Stimulated activated naive CD4-positive, alpha-beta T cell treated with Interleukin-2 at 50 U/mL for 16 hours (primary cell): ENCODE measurements around the gene SYNGR1.
"Not testable (repeated sequence)": the region's sequence is repeated elsewhere in the genome, so short reads cannot be mapped to it uniquely, and the experiment has no call there.

Experiments used
- DNase-seq: peaks from one replicate; lab custom pipeline; 2025; lab: John Stamatoyannopoulos, UW

SYNGR1 gene

DNA sequence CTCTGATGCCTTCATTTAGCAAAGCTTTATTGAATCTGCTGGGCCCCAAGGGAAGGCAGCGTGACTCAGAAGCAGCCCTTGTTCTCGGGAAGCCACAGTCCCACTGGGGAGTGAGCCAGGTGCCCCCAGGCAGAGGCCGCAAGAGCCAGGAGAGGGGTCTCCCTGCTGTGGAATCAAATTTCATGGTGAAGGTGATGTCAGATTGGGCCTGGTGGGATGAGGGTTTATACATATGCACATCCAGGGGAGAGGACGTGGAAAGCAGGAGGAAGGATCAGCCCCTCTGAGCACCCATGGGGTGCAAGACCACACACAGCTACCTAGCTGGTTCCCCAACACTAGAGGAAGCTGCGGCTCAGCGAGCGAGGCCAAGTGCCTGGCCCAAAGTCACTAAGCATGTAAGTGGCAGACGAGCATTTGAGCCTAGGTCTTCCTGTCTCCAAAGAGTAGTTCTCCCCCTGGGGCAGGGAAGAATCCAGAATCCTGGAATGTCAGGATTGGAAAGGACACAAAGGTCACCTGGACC, 2.0 kb downstream of the SYNGR1 start:
- DNase-seq = no peak

DNA sequence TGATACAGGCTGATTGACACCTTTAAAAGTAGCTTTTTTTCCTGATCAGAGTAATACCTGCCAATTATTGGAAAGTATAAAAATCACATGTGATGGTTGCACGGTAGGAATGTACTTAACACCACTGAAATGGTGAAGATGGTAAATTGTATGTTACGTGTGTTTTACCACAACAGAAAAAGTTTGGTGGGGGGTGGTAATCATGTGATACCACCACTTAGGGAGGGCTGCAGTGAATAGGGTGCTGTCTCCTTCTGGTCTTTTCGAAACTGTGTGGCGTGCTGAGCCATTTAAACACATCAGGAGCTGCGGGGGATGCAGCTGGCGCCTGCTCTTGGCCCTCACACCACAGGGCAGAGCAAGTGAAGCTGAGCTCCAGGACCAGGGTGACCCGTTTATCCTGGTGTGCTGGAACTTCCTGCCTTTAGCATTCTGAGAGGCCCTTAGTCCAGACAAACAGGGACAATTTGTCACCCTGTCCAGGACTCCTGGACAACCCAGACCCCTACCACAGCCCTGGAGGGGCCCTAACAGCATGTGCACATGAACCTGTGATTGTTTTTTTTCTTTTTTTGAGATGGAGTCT, 2.6 kb downstream of the SYNGR1 start:
- no peak for DNase-seq

- no peak for DNase-seq
Measured at GRCh38 chr22:39353346-39353745, 3.6 kb downstream of the SYNGR1 start.

DNA sequence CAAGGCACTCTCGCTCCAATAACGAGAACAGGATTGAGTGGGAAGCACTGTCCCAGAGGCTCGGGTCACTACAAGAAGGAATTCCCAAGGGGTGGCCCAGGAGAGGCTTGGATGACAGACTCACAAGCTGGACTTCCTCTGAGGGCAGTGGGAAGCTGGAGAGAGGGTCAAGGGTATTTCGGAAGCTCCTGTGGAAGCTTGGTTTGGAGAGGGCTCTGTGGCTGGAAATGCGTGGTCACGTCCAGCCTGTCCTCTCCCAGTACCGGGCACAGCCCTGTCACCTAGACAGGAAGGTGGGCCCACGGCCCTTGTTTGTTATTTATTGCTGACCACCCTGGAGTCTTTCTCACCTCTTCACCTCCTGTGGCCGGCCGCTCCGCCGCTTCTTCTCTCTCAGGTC, 5.3 kb downstream of the SYNGR1 start:
- no peak for DNase-seq

- not testable (repeated sequence) for DNase-seq
Measured at GRCh38 chr22:39355805-39356204, 6.0 kb downstream of the SYNGR1 start.

GRCh38 chr22:39356464-39356863, 6.7 kb downstream of the SYNGR1 start:
- DNase-seq = no peak

GRCh38 chr22:39357110-39358108, 7.6 kb downstream of the SYNGR1 start:
- DNase-seq = not testable (repeated sequence)

DNA sequence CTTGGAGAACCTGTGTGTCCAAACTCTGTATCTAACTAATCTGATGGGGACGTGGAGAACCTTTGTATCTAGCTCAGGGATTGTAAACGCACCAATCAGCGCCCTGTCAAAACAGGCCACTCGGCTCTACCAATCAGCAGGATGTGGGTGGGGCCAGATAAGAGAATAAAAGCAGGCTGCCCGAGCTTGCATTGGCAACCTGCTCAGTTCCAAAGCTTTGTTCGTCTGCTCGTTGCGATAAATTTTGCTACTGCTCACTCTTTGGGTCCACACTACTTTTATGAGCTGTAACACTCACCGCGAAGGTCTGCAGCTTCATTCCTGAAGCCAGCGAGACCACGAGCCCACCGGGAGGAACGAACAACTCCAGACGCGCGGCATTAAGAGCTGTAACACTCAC, 8.4 kb downstream of the SYNGR1 start:
- DNase-seq = not testable (repeated sequence)

GRCh38 chr22:39359659-39360195, 9.9 kb downstream of the SYNGR1 start:
- DNase-seq = no peak

DNA sequence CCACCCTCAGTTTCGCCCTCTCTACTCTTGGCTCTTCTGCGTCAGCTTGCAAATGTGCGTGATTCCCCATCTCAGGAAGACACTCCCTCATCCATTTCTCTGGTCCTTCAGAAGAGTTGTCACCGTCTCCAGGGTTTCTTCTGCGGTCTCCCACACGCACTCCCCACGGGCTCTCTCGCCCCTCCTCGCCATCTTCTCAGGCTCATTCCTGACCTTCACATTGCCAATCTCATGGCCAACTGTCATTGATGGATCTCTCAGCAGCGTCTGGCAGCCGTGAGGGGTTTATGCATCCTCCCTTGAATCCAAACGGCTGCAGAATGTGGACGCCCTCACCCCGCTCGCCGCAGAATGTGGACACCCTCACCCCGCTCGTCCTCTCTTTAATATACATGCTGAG, 10.5 kb downstream of the SYNGR1 start:
- DNase-seq = no peak

- no peak for DNase-seq
Measured at GRCh38 chr22:39360674-39361413, 11.1 kb downstream of the SYNGR1 start.

DNA sequence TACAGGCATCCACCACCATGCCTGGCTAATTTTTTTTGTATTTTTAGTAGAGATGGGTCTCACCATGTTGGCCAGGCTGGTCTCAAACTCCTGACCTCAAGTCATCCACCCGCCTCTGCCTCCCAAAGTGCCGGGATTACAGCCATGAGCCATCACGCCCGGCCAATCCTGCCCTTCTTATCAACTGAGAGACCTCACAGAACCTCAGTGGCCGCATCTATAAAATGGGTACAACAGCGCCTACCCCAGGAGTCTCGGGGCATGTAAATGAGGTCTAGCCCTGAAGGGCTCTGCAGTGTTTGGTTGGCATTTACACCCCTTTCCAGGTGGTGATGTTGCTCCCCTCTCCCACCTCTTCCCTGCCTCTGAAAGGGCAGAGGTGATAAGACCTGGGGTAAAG, 11.7 kb downstream of the SYNGR1 start:
- no peak for DNase-seq

DNA sequence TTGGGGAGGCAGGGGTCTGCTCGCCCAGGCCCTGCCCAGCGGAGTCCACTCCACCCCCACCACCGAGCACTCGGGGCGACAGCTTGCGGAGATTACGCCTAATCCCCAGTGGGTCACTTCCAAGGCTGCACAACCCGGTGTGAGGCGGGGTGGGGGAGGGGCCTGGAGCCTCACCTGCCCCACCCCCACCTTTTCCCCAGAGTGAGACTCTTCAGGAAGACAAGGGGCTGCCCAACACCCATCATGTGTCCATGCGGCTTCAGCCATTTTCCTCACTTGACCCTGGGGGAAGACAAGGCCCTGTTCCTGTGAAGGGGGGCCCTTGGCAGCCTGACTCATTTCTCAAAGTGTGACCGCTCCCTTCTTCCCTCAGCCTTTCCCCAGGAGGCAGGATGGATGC, 12.5 kb downstream of the SYNGR1 start:
- DNase-seq = no peak

DNA sequence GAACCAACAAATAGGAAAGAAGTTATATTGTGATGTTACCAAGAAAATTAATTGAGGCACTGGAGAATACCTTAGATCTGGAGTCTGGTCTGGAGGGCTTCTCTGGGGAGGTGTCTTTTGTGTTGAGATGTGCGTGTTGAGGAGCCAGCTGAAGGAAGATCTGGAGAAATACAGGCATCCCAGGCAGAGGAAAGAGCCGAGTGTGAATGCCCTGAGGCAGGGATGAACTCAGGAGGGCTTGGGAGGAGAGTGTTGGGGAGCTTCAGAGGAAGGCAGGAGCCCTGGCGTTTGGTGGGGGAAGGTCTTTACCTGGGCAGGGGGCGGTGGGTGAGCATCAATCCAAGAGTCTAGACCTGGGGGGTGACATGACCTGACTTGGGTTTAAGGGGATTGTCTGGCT, 13.1 kb downstream of the SYNGR1 start:
- DNase-seq = no peak

- no peak for DNase-seq
Measured at GRCh38 chr22:39363751-39364515, 14.1 kb downstream of the SYNGR1 start.

GRCh38 chr22:39364714-39365491, 15.1 kb downstream of the SYNGR1 start:
- DNase-seq = no peak

- DNase-seq = no peak
Measured at GRCh38 chr22:39365492-39365780, 15.6 kb downstream of the SYNGR1 start.

- no peak for DNase-seq
Measured at GRCh38 chr22:39367035-39367434, 17.2 kb downstream of the SYNGR1 start.

GRCh38 chr22:39368461-39368911, 18.7 kb downstream of the SYNGR1 start:
- DNase-seq = no peak

- no peak for DNase-seq
Measured at GRCh38 chr22:39369186-39369585, 19.4 kb downstream of the SYNGR1 start.

GRCh38 chr22:39369586-39369985, 19.8 kb downstream of the SYNGR1 start:
- no peak for DNase-seq
